IPS-NIHi11 (cell line): Measurements from ENCODE around the gene OR7A10.

Experiments
- DNase-seq: peaks from one replicate; pipeline ENCODE4 v3.0.0; 2012; ENCODE audit warnings: mixed read lengths, low spot score

OR7A10 gene

GRCh38 chr19:14848822-14849221, at the start of gene OR7A10:
OR7A10 (minus strand) TSS chr19:14848922; CDS start chr19:14841877, 7,045 bp downstream.
- DNase-seq = no peak

- DNase-seq = no peak
Observed at GRCh38 chr19:14890643-14891379, 42.1 kb upstream of the OR7A10 start.

GRCh38 chr19:14889994-14890642, 41.4 kb upstream of the OR7A10 start:
- no peak for DNase-seq

- DNase-seq = no peak
Observed at GRCh38 chr19:14886032-14886431, 37.3 kb upstream of the OR7A10 start, which contains the start of gene OR7A17. OR7A17 (minus strand) TSS chr19:14886132; CDS start chr19:14881355, 4,777 bp downstream.

- no peak for DNase-seq
Observed at GRCh38 chr19:14871619-14872230, 23.0 kb upstream of the OR7A10 start.

- no peak for DNase-seq
Observed at GRCh38 chr19:14868497-14868896, 19.8 kb upstream of the OR7A10 start.

- no peak for DNase-seq
Observed at GRCh38 chr19:14843578-14843977, 5.1 kb downstream of the OR7A10 start.

- DNase-seq = no peak
Observed at GRCh38 chr19:14843169-14843568, 5.6 kb downstream of the OR7A10 start.

GRCh38 chr19:14840206-14840605, 8.5 kb downstream of the OR7A10 start:
- DNase-seq = no peak

- DNase-seq = no peak
Observed at GRCh38 chr19:14837391-14837790, 11.3 kb downstream of the OR7A10 start.

- DNase-seq = no peak
Observed at GRCh38 chr19:14835011-14835410, 13.7 kb downstream of the OR7A10 start, which contains the start of the genes OR7A5 and OR7C1. OR7A5 (minus strand) TSS chr19:14835185; CDS start chr19:14828241, 6,944 bp downstream. OR7C1 (minus strand) TSS chr19:14835185; CDS start chr19:14800136, 35,049 bp downstream.

- no peak for DNase-seq
Observed at GRCh38 chr19:14830702-14831101, 18.0 kb downstream of the OR7A10 start.

GRCh38 chr19:14826006-14826405, 22.7 kb downstream of the OR7A10 start:
- no peak for DNase-seq

GRCh38 chr19:14821937-14822336, 26.8 kb downstream of the OR7A10 start:
- no peak for DNase-seq

GRCh38 chr19:14818588-14818987, 30.1 kb downstream of the OR7A10 start:
- no peak for DNase-seq

- DNase-seq = no peak
Observed at GRCh38 chr19:14817052-14817451, 31.7 kb downstream of the OR7A10 start.

- DNase-seq = no peak
Observed at GRCh38 chr19:14814982-14815652, 33.6 kb downstream of the OR7A10 start.

- DNase-seq = no peak
Observed at GRCh38 chr19:14809272-14810057, 39.3 kb downstream of the OR7A10 start.

- DNase-seq = no peak
Observed at GRCh38 chr19:14804765-14805164, 44.0 kb downstream of the OR7A10 start.

- DNase-seq = no peak
Observed at GRCh38 chr19:14798760-14799159, 50.0 kb downstream of the OR7A10 start.

GRCh38 chr19:14796021-14796420, 52.7 kb downstream of the OR7A10 start:
- DNase-seq = no peak
